GM12801 (cell line): ENCODE data around the gene LPAR1.

Experiments used
- CTCF ChIP-seq: IDR thresholded peaks from one replicate; pipeline ENCODE4 v1.5.1; 2011; ENCODE audit warnings: control low read depth; ENCODE audit not compliant: insufficient read length; ENCODE audit errors: extremely low read depth

The LPAR1 gene

GRCh38 chr9:110939047-110939446 lies 99.2 kb downstream of the LPAR1 start:
- no peak for TF ChIP-seq CTCF

DNA sequence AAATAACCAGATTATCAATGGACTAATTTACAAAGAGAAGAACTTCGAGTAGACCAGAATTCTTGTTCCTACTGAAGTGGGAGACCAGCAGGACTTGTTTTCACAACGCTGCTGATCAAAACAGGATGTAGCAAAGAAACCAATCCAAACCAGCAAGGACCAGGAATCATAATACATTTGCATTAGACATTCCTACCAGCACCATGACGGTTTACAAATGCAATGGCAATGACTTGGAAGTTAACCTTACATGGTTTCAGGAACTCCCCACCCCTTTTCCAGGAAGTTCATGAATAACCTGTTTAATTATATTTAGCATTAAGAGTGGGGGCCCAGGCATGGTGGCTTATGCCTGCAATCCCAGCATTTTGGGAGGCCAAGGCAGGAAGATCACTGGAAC lies 100.0 kb downstream of the LPAR1 start:
- TF ChIP-seq CTCF, result no peak

- TF ChIP-seq CTCF, result no peak
Measured at GRCh38 chr9:110936719-110937452, 101.4 kb downstream of the LPAR1 start.

- no peak for TF ChIP-seq CTCF
Measured at GRCh38 chr9:110936237-110936636, 102.0 kb downstream of the LPAR1 start.

DNA sequence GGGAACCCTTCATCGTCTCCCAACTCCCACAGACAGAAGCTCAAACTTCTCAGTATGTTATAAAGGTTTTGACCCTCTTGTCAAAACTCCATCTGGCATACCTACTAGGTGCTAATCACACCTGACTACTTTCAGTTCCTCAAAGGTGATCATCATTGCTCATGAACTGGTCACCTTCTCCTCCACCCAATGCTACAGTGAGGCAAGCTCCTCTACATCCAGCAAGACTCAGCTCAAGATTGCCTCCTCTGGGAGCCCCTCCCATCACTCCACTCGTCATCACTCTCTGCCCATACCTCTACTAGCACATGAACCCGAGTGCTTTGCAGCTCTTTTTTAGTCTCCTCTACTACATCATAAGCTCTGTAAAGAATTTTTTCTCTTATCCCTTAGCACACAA lies 102.4 kb downstream of the LPAR1 start:
- no peak for TF ChIP-seq CTCF

- no peak for TF ChIP-seq CTCF
Measured at GRCh38 chr9:110933350-110934001, 104.8 kb downstream of the LPAR1 start.

DNA sequence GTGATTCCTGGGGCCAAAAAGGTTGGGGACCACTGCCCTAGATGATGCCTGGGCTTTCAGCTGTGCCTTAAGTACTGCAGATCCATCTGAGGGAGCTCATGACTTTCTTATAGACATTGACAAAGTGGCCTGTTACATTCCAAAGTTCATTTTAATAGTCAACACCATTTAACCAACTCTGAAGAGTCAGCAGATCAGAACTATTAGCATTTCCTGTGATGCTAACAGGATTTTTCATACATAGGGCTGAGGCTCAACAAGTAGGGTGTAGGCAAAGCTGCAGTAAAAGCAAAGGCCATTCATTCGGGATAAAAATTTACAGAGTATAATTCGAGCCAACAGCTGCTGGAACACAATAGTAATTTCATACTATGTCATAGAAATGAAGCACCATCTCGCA lies 105.4 kb downstream of the LPAR1 start:
- no peak for TF ChIP-seq CTCF
